GM19438 (cell line): ENCODE results near the gene EPHB2.

Experiments
- ATAC-seq: cut with Tn5 transposase; IDR thresholded peaks from one replicate; pipeline ENCODE4 v1.9.1; 2021; ENCODE audit warnings: low read depth; ENCODE audit not compliant: unreplicated experiment

EPHB2 gene

GRCh38 chr1:22721122-22721873, 10.7 kb downstream of the EPHB2 start:
- ATAC-seq, result no peak

GRCh38 chr1:22722901-22723550, 12.4 kb downstream of the EPHB2 start:
- no peak for ATAC-seq

- ATAC-seq, result no peak
Observed at GRCh38 chr1:22727873-22728272, 17.2 kb downstream of the EPHB2 start.

GRCh38 chr1:22728751-22729399, 18.2 kb downstream of the EPHB2 start:
- no peak for ATAC-seq

GRCh38 chr1:22729400-22729773, 18.7 kb downstream of the EPHB2 start:
- no peak for ATAC-seq

GRCh38 chr1:22729912-22730311, 19.3 kb downstream of the EPHB2 start:
- ATAC-seq, result no peak

GRCh38 chr1:22731924-22732720, 21.5 kb downstream of the EPHB2 start:
- ATAC-seq, result no peak

- no peak for ATAC-seq
Observed at GRCh38 chr1:22733643-22734042, 23.0 kb downstream of the EPHB2 start.

GRCh38 chr1:22736501-22737080, 26.0 kb downstream of the EPHB2 start:
- ATAC-seq, result no peak

GRCh38 chr1:22737374-22738068, 26.9 kb downstream of the EPHB2 start:
- no peak for ATAC-seq

- no peak for ATAC-seq
Observed at GRCh38 chr1:22738069-22738435, 27.4 kb downstream of the EPHB2 start.

GRCh38 chr1:22738522-22738921, 27.9 kb downstream of the EPHB2 start:
- ATAC-seq, result no peak

GRCh38 chr1:22739648-22740385, 29.2 kb downstream of the EPHB2 start:
- no peak for ATAC-seq

GRCh38 chr1:22741118-22741517, 30.5 kb downstream of the EPHB2 start:
- ATAC-seq, result no peak

GRCh38 chr1:22745669-22746585, 35.3 kb downstream of the EPHB2 start:
- no peak for ATAC-seq

- no peak for ATAC-seq
Observed at GRCh38 chr1:22747021-22747734, 36.5 kb downstream of the EPHB2 start.

GRCh38 chr1:22747735-22748073, 37.1 kb downstream of the EPHB2 start:
- ATAC-seq, result no peak

- no peak for ATAC-seq
Observed at GRCh38 chr1:22749503-22749902, 38.9 kb downstream of the EPHB2 start.
